H1 (cell line): ENCODE data around the gene MTURN. TPM values are rescaled to one million over a fixed set of nuclear protein-coding genes. Genes with fewer than 3 reads are reported as not detected.

Source experiments
- HDAC6 ChIP-seq: IDR thresholded peaks from one replicate; pipeline ENCODE4 v1.7.1; 2012; ENCODE audit warnings: low read depth, mild to moderate bottlenecking, inconsistent platforms, low read length, moderate library complexity
- KDM1A ChIP-seq: fragments of 200-600, 300-600 bp; sonication (generic); IDR thresholded peaks from 2 replicates; pipeline ENCODE4 v1.7.1; 2016; ENCODE audit warnings: mild to moderate bottlenecking, low read length, borderline replicate concordance
- KDM5A ChIP-seq: fragments of 200-600 bp; IDR thresholded peaks from 2 replicates; pipeline ENCODE4 v1.7.1; 2012; ENCODE audit warnings: mild to moderate bottlenecking, low read length, inconsistent platforms, mixed read lengths
- SRF ChIP-seq: IDR thresholded peaks from 2 replicates; pipeline ENCODE4 v1.6.1; 2011; ENCODE audit warnings: mild to moderate bottlenecking, low read depth, low read length, moderate library complexity
- polyA plus RNA-seq, 7 experiments: library from polyadenylated mRNA; depleted of rRNA in 3 of 7; stranded (reverse) in 5 of 7; unstranded in 2 of 7; fragments of >200 nt in 5 of 7; fragments of 200-250 nt in 2 of 7; gene quantifications; 1 replicate in 5 of 7; 2 replicates in 1 of 7; 4 replicates in 1 of 7; pipeline versions ENCODE4 v1.2.1 to v1.2.3, GENCODE V29; 2011 to 2013; ENCODE audit warnings: missing spikeins in 2 of 7, mixed read lengths in 2 of 7
- total RNA-seq: library from RNA; stranded (reverse); fragmentation: NEBNext Ultra II Directional; extraction: Animal tissue kit (Norgen Biotek cat#: 25700); gene quantifications from 2 replicates; pipeline ENCODE4 v1.2.1, GENCODE V29; 2021

MTURN gene
- total and polyA plus RNA-seq, 2 of the 8 experiments (the other 6 are each of a cell fraction or from before 2014, with no cell fraction given), result 2.6 to 5.8 TPM

DNA sequence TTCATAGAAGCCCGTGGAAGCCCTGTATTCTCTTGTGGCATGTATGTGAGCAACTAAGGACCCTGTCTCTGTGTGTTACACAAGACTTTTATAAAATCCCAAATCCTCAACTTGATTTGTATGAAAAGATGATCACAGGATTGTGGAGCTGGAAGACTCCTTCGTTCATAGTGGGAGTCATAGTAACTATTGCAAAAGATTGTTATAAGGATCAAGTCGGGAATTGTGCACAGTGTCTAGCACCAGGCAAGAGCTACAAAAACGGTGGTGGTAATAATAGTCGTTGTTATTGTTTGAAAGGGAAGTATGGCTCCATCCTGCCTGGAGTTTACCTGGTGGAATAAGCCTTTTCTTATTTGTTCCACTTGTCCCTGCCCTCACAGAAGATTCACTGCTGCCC lies 42.8 kb upstream of the MTURN start (continued):
- TF ChIP-seq HDAC6 (no peak), KDM1A (no peak), KDM5A (no peak), SRF (no peak)
